Endometrial microvascular endothelial cells (primary cell): ENCODE measurements around the gene ALKBH2. TPM values are rescaled to one million over a fixed set of nuclear protein-coding genes. Genes with fewer than 3 reads are reported as not detected.

Experiments used
- in situ Hi-C: cut with HindIII; loops from 2 replicates; pipeline ENCODE4 v1.10.0; 2017; ENCODE audit warnings: low sequenced_read_pairs, low pct_unique_long_range_greater_than_20kb; ENCODE audit errors: inconsistent ontology term
- total RNA-seq: library from RNA; depleted of rRNA; stranded (reverse); fragments of >200 nt; gene quantifications from one replicate; pipeline ENCODE4 v1.2.3, GENCODE V29; 2015; ENCODE audit errors: inconsistent ontology term

Gene ALKBH2
- total RNA-seq, 1 donor from 2014 or later: 7.2 TPM

- in situ Hi-C loops: no loop called here
Observed at GRCh38 chr12:109115758-109116610, 22.7 kb upstream of the ALKBH2 start, which contains the start of gene ACACB. Gene ACACB, plus strand, starts transcription at chr12:109116587. Its CDS starts 22,819 bp downstream, at chr12:109139406.

- in situ Hi-C loops: no loop called here
Observed at GRCh38 chr12:109115404-109115757, 22.1 kb upstream of the ALKBH2 start.

GRCh38 chr12:109114644-109115043, 21.4 kb upstream of the ALKBH2 start:
- in situ Hi-C loops: no loop called here

DNA sequence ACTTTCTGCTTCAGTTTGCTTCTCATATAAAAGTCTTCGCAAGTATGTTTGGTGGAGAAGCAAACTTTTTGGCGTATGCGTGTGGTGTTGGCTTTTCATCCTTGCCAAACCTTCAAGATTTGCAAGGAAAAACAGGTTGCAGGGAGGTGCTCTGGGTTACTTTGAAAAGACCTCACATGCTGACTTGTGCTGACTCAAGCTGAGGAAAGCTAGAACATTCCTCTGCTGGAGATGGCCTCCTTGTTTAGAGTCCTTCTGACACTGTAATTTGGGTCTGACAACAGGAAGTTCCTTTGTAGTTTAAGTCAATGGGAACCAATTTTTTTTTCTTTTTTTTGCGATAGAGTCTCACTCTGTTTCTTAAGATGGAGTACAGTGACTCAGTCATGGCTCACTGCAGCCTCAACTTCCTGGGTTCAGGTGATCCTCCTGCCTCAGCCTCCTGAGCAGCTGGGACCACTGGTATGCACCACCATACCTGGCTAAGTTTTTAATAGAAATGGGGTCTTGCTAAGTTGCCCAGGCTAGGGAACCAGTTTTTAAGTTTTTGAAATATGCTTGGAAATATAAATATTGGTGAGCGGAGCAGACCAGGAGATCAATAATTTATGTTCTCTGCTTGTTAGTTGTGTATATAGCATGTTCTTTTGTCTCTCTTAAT, 20.5 kb upstream of the ALKBH2 start:
- in situ Hi-C loops: no loop called here

GRCh38 chr12:109112720-109113465, 19.6 kb upstream of the ALKBH2 start:
- in situ Hi-C loops: no loop called here

DNA sequence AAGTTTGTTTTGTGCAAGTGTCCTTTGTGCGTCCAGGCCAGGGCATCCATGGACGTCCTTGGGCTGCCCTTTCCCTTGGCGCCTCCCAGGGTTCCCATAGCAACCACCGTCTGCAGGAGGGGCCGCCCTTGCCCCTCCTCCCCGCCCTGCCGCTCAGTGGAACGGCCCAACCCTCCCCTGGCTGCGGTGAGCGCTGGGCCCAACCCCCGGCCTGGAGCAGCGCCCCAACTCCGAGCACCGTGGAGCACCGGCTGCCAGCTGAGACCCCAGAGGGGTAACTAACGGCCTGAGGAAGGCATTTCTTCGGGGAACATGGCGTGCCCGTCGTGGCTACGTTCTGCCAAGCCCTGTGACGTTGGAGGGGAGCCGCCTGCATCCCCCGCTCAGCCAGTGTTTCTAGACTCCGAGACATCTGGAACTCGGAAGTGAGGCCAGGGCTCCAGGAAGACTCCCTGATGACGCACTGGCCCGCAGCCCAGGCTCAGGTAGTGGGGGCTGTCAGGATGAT, 17.8 kb upstream of the ALKBH2 start:
- in situ Hi-C loops: no loop called here

GRCh38 chr12:109109746-109110350, 16.6 kb upstream of the ALKBH2 start:
- in situ Hi-C loops: no loop called here

- in situ Hi-C loops: no loop called here
Observed at GRCh38 chr12:109105176-109105575, 11.9 kb upstream of the ALKBH2 start.

DNA sequence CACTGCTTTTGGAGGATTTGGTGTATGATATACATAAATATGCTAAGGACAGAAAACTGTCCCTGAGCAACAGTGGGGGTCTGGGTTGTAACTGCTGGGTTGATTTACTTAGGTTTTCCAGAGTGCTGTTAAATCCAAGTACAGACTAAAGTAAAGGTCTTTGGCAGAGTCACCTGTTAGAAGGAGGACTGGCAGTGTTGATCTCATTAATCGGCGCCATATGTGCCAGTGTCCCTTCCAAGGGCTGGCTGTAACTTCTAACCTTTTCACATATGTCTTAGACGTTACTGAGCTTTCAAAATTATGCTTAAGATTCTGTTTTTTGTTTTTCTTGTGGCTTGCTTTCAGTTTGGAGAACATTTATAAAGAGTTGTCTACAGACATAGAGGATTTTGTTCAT, 9.2 kb upstream of the ALKBH2 start:
- in situ Hi-C loops: no loop called here

GRCh38 chr12:109100741-109101140, 7.5 kb upstream of the ALKBH2 start:
- in situ Hi-C loops: no loop called here

- in situ Hi-C loops: no loop called here
Observed at GRCh38 chr12:109099431-109100020, 6.3 kb upstream of the ALKBH2 start.

DNA sequence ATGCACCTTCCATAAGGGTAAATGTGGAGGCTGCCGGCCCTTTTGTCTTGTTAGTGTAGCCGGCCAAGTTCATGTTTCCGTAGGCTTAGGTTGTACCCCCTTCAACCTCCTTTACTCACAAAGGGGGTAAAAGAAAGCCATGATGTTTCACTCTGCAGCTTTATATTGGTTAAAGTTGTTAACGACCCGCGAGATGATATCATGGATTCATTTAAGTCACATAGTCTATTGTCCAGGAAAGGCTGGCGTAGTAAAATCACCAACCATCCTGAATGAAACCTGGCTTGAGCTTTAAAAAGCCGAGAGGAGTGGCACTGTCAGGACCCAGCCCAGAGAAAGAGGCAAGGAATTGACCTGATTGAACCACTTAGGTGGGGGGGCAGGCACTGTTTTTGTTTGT, 5.4 kb upstream of the ALKBH2 start:
- in situ Hi-C loops: no loop called here

DNA sequence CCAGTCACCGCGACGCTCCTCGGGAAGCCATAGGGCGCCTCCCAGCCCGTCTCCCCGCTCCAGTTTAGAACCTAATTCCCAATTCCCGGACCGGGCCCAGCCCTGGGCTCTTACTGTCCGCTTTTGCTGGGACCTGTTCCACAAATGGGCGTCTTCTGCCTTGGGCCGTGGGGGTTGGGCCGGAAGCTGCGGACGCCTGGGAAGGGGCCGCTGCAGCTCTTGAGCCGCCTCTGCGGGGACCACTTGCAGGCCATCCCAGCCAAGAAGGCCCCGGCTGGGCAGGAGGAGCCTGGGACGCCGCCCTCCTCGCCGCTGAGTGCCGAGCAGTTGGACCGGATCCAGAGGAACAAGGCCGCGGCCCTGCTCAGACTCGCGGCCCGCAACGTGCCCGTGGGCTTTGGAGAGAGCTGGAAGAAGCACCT, 4.9 kb upstream of the ALKBH2 start:
- in situ Hi-C loops: no loop called here

DNA sequence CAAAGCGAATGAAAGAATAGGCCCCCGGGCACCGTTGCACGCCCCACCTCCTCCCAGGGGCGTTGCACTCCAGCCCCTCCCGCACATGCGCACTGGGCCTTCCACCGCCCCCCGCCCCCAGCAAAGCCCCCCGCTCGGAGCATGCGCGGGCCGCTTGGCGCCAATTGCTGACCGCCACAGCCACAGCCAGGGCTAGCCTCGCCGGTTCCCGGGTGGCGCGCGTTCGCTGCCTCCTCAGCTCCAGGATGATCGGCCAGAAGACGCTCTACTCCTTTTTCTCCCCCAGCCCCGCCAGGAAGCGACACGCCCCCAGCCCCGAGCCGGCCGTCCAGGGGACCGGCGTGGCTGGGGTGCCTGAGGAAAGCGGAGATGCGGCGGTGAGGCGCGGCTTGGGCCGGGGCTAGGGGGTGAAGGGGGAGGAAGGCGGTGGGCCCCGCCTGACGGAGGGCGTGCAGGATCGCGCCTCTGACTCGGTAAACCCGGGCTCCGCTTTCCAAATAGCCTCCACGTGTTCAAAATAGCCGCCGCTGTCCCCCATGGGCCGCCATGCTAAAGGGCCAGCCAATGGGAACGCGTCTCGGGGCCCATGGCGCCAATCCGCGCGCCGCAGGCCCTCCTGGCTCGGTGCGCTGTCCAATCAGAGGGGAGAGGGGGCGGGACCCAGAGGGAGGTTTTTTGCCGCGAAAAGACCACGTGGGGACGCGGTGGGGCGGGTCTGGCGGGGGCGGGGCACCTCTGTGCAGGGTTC, 4.3 kb upstream of the ALKBH2 start, which contains the start of gene UNG:
TSS of gene UNG (plus strand) at position 163 of the 748 bp plus-strand sequence. CDS start at position 246, 83 bp downstream.
- in situ Hi-C loops: no loop called here

- in situ Hi-C loops: no loop called here
Observed at GRCh38 chr12:109097140-109097434, 3.8 kb upstream of the ALKBH2 start.

DNA sequence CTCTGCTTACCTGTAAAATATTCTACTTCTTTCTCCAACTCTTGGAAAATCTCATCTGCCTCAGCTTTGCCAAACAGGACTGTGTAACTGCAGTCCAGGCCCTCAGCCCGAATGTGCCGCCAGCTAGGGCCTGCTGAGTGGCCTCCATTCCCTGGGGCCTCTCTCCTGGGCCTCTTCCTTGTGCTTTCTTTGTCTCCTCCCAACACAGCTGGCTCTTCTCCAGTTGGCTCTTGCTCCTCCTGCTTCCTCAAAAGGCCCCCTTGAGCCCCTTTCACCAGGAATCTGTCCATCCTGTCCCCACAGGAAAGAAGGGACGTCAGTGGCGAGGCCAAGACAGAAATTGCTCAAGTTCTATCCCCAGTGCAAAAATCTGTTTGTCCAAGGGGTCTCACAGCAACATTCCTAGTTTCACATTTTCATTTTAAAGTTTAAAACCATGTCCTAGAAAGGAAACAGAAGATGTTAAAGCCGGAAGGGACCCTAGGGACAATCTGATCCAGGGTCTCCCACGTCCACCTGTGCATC, 713 bp downstream of the ALKBH2 start:
- in situ Hi-C loops: no loop called here

DNA sequence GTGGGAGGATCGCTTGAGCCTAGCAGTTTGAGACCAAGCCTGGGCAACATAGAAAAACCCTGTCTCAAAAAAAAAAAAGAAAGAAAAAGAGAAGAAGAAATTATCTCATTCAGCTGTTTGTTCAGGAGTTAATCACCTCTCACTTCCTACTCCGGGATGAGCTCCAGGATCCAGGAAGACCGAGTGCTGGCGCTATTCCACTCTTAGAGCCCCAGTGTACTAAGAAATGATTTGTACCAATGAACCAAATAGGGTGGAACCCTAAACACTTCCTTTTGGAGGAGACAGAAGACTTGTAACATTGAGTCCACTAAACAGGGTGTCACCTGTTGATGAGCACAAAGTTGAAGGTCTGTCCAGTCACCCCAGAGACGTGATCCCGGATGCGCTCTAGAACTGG, 3.6 kb downstream of the ALKBH2 start:
- in situ Hi-C loops: no loop called here

- in situ Hi-C loops: no loop called here
Observed at GRCh38 chr12:109088818-109089217, 4.5 kb downstream of the ALKBH2 start.
